PC-3 (cell line): ENCODE measurements around the gene TMEM141.

Source experiments
- EZH2phosphoT487 ChIP-seq: fragments of 300-600 bp; sonication (generic); IDR thresholded peaks from 2 replicates; pipeline ENCODE4 v1.6.1; 2018; ENCODE audit warnings: mild to moderate bottlenecking, antibody characterized with exemption, low read length, borderline replicate concordance
- TF ChIP-seq, protein P1 (sequence below): fragments of 300-600 bp; sonication (generic); conservative IDR thresholded peaks from 2 replicates; pipeline ENCODE4 v1.5.1; 2017; ENCODE audit warnings: antibody characterized with exemption, low read depth, mild to moderate bottlenecking, low read length

DNA sequence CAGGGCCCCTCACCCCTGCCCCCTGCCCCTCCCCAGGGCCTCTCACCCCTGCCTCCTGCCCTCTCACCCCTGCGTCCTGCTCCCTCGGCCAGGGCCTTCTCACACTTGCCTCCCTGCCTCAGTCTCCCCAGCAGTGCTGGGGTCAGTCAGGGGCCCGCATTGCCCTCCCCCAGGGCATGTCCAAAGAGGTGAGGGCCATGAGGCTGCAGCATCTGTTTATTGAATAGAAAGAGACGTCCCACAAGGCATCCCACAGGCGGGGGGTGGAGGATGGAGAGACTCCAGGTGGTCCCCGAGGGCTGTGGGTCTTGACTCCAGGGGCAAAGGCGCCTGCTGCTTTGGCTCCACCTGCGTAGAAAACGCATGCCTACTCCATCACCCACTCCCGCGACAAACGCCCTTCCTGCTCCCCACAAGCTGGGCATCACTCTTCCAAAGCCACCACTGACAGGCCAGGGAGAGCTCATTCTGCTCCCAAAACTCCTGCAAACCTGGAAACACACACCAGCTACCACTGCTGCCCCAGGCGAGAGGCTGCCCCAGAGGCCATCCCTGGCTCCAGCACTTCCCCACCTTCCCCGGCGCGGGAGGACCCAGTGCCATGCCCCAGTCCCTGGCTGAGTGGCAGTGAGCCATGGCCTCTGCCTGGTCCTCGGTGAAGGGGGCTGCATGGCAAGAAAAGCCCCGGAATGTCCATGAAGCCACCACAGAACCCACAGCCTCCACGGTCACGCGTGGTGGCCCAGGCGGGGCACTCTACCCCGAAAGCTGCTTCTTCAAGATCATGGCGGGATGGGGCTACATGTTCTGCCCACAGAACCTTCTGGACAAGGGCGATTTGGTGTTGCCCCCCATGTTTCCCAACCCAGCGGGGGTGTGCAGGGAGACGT is 31.5 kb upstream of the TMEM141 start:
- TF ChIP-seq, protein P1, sequence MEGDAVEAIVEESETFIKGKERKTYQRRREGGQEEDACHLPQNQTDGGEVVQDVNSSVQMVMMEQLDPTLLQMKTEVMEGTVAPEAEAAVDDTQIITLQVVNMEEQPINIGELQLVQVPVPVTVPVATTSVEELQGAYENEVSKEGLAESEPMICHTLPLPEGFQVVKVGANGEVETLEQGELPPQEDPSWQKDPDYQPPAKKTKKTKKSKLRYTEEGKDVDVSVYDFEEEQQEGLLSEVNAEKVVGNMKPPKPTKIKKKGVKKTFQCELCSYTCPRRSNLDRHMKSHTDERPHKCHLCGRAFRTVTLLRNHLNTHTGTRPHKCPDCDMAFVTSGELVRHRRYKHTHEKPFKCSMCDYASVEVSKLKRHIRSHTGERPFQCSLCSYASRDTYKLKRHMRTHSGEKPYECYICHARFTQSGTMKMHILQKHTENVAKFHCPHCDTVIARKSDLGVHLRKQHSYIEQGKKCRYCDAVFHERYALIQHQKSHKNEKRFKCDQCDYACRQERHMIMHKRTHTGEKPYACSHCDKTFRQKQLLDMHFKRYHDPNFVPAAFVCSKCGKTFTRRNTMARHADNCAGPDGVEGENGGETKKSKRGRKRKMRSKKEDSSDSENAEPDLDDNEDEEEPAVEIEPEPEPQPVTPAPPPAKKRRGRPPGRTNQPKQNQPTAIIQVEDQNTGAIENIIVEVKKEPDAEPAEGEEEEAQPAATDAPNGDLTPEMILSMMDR = no peak
- TF ChIP-seq EZH2phosphoT487 = no peak
